ENCODE measurements around the gene WDFY3. TPM values are rescaled to one million over a fixed set of nuclear protein-coding genes. Genes with fewer than 3 reads are reported as not detected.

The WDFY3 gene
- total and polyA plus RNA-seq, 7 donors: 3.2 to 54.2 (median 38.2) TPM

GRCh38 chr4:84973856-84974255 is 7.4 kb upstream of the WDFY3 start:
- H3K27me3 ChIP-seq (ENCODE audit: insufficient read depth in 3 of 3, low read length in 2 of 3): no peaks in the 10 kb centered on the region
- no peaks in the 10 kb centered on the region for H3K36me3 ChIP-seq (ENCODE audit: insufficient read depth in 1 of 2, low read depth in 1 of 2)
- H3K27ac ChIP-seq: no peak overlapping the region
- TF ChIP-seq CTCF (IDR thresholded peaks at IDR 0.05): no peak
- no peaks in the 10 kb centered on the region for H3K9me3 ChIP-seq
- ATAC-seq: no peak
- H3K4me3 ChIP-seq: no peak overlapping the region
- intact Hi-C loops (cut with DNase I): loop anchor here in 1 of 2 donors (5.0 kb wide), 1 partner anchor 222 kb away; no protein-coding TSS in a partner anchor
- no peaks in the 10 kb centered on the region for H3K4me1 ChIP-seq
- no peak for DNase-seq

GRCh38 chr4:84971319-84971932 is 4.9 kb upstream of the WDFY3 start:
- no peak overlapping the region for H3K4me3 ChIP-seq
- H3K27me3 ChIP-seq (ENCODE audit: insufficient read depth in 3 of 3, low read length in 2 of 3): no peaks in the 10 kb centered on the region
- ATAC-seq (peak in 1 of 4 donors; percentile 39), DNase-seq (no peak)
- intact Hi-C loops (cut with DNase I): loop anchor here (2.0 to 5.0 kb wide), 2 partner anchors 219 to 221 kb away; no protein-coding TSS in a partner anchor
- TF ChIP-seq CTCF (IDR thresholded peaks at IDR 0.05): peak; percentile 68
- WGBS, 3 donors: 6 to 15% (median 11%) methylated on average over 3 of the region's 3 CpGs
- H3K4me1 ChIP-seq: no peaks in the 10 kb centered on the region
- no peaks in the 10 kb centered on the region for H3K36me3 ChIP-seq (ENCODE audit: insufficient read depth in 1 of 2, low read depth in 1 of 2)
- no peaks in the 10 kb centered on the region for H3K9me3 ChIP-seq
- H3K27ac ChIP-seq: no peak overlapping the region

GRCh38 chr4:84968925-84969324 is 2.4 kb upstream of the WDFY3 start:
- no peak for ATAC-seq
- H3K4me3 ChIP-seq: no peak overlapping the region
- peaks cover 13% of the 10 kb centered on the region for H3K4me1 ChIP-seq
- no peak for TF ChIP-seq CTCF (IDR thresholded peaks at IDR 0.05)
- 70 to 90% (median 78%) methylated on average over 1 of the region's 1 CpG for WGBS, 3 donors
- intact Hi-C loops (cut with DNase I): loop anchor here (5.0 to 10.0 kb wide), 2 partner anchors 122 to 124 kb away; no protein-coding TSS in a partner anchor
- no peaks in the 10 kb centered on the region for H3K27me3 ChIP-seq (ENCODE audit: insufficient read depth in 3 of 3, low read length in 2 of 3)
- H3K36me3 ChIP-seq (ENCODE audit: insufficient read depth in 1 of 2, low read depth in 1 of 2): no peaks in the 10 kb centered on the region
- no peak overlapping the region for H3K27ac ChIP-seq
- no peaks in the 10 kb centered on the region for H3K9me3 ChIP-seq
- DNase-seq: no peak

GRCh38 chr4:84967243-84967690 is 777 bp upstream of the WDFY3 start:
- no peaks in the 10 kb centered on the region for H3K36me3 ChIP-seq (ENCODE audit: insufficient read depth in 1 of 2, low read depth in 1 of 2)
- H3K9me3 ChIP-seq: no peaks in the 10 kb centered on the region
- DNase-seq (no peak), ATAC-seq (peak in 3 of 4 donors; percentile 34 to 64 (median 43))
- H3K4me3 ChIP-seq: peak overlapping the region; percentile 89
- H3K27me3 ChIP-seq (ENCODE audit: insufficient read depth in 3 of 3, low read length in 2 of 3): no peaks in the 10 kb centered on the region
- no peak for TF ChIP-seq CTCF (IDR thresholded peaks at IDR 0.05)
- H3K27ac ChIP-seq: peak overlapping the region; percentile 95
- peaks cover 15% of the 10 kb centered on the region for H3K4me1 ChIP-seq
- intact Hi-C loops (cut with DNase I): loop anchor here (5.0 to 10.0 kb wide), 2 partner anchors 120 to 122 kb away; no protein-coding TSS in a partner anchor
- WGBS, 3 donors: 1 to 3% (median 2%) methylated on average over 7 of the region's 7 CpGs

Data from psoas muscle (tissue), 8 donors.